ENCODE data around the gene NR2F2.

DNA sequence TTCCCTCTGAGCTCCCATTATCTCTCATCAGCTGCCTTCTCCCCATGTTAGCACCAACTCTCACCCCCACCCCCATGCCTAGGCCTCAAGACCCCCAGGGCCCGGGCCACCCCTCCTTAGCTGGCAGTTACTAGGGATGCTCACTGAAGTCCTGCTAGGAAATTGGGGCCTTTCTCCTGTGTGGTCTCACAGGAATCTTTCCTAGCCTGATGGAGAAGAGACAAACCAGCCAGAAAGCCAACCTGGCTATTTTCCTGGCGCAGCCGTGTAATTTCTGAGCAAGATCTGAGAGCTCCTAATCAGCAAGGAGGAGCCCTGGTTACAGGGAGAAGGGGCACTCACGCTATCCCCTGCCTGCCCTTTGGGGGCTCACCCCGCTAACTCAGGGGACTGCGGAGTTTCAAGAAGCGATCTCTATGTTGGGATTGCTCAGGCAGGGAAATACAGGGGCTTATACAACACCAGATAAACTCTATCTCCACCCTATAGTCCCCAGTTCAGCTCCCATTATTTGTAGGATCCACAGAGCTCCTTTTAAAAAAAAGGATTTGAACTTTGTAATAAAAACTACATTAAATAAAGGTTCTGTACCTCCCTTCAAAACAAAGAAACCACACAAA, 25.2 kb downstream of the NR2F2 start:
- TF ChIP-seq, protein P1, sequence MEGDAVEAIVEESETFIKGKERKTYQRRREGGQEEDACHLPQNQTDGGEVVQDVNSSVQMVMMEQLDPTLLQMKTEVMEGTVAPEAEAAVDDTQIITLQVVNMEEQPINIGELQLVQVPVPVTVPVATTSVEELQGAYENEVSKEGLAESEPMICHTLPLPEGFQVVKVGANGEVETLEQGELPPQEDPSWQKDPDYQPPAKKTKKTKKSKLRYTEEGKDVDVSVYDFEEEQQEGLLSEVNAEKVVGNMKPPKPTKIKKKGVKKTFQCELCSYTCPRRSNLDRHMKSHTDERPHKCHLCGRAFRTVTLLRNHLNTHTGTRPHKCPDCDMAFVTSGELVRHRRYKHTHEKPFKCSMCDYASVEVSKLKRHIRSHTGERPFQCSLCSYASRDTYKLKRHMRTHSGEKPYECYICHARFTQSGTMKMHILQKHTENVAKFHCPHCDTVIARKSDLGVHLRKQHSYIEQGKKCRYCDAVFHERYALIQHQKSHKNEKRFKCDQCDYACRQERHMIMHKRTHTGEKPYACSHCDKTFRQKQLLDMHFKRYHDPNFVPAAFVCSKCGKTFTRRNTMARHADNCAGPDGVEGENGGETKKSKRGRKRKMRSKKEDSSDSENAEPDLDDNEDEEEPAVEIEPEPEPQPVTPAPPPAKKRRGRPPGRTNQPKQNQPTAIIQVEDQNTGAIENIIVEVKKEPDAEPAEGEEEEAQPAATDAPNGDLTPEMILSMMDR (conservative IDR thresholded peaks at IDR 0.05; ENCODE audit: low read depth in 2 of 2), result no peak
- TF ChIP-seq EZH2 (IDR thresholded peaks at IDR 0.05; ENCODE audit: low read depth, unreplicated experiment) (peak; percentile 79), POLR2AphosphoS5 (IDR thresholded peaks at IDR 0.05; ENCODE audit: low read depth) (no peak), EZH2phosphoT487 (IDR thresholded peaks at IDR 0.05; ENCODE audit: unreplicated experiment) (no peak), JUNB (IDR thresholded peaks at IDR 0.05; ENCODE audit: unreplicated experiment) (no peak), CREB1 (CRISPR knock-in tag; IDR thresholded peaks at IDR 0.05; ENCODE audit: low read depth) (no peak)
- TF ChIP-seq, protein P2, sequence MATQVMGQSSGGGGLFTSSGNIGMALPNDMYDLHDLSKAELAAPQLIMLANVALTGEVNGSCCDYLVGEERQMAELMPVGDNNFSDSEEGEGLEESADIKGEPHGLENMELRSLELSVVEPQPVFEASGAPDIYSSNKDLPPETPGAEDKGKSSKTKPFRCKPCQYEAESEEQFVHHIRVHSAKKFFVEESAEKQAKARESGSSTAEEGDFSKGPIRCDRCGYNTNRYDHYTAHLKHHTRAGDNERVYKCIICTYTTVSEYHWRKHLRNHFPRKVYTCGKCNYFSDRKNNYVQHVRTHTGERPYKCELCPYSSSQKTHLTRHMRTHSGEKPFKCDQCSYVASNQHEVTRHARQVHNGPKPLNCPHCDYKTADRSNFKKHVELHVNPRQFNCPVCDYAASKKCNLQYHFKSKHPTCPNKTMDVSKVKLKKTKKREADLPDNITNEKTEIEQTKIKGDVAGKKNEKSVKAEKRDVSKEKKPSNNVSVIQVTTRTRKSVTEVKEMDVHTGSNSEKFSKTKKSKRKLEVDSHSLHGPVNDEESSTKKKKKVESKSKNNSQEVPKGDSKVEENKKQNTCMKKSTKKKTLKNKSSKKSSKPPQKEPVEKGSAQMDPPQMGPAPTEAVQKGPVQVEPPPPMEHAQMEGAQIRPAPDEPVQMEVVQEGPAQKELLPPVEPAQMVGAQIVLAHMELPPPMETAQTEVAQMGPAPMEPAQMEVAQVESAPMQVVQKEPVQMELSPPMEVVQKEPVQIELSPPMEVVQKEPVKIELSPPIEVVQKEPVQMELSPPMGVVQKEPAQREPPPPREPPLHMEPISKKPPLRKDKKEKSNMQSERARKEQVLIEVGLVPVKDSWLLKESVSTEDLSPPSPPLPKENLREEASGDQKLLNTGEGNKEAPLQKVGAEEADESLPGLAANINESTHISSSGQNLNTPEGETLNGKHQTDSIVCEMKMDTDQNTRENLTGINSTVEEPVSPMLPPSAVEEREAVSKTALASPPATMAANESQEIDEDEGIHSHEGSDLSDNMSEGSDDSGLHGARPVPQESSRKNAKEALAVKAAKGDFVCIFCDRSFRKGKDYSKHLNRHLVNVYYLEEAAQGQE (IDR thresholded peaks at IDR 0.05; ENCODE audit: unreplicated experiment), result no peak
